ENCODE data around the gene LILRB3.
"Not testable (repeated sequence)": the region's sequence is repeated elsewhere in the genome, so short reads cannot be mapped to it uniquely, and the experiment has no call there.

Gene LILRB3

GRCh38 chr19:54191011-54191810, 31.6 kb downstream of the LILRB3 start, which contains the start of gene TSEN34:
TSEN34 (plus strand) TSS chr19:54191308; CDS start chr19:54191365, 57 bp downstream.
- in situ Hi-C loops (cut with MboI; ENCODE audit: low sequenced_read_pairs), result no loop called here

- in situ Hi-C loops (cut with MboI; ENCODE audit: low sequenced_read_pairs), result no loop called here
Measured at GRCh38 chr19:54190503-54191010, 32.2 kb downstream of the LILRB3 start.

GRCh38 chr19:54189735-54190502, 32.9 kb downstream of the LILRB3 start:
- in situ Hi-C loops (cut with MboI; ENCODE audit: low sequenced_read_pairs), result no loop called here

- in situ Hi-C loops (cut with MboI; ENCODE audit: low sequenced_read_pairs), result no loop called here
Measured at GRCh38 chr19:54189145-54189734, 33.6 kb downstream of the LILRB3 start, which contains the start of gene MBOAT7. MBOAT7 (minus strand) TSS chr19:54189580; CDS start chr19:54188508, 1,072 bp downstream.

- in situ Hi-C loops (cut with MboI; ENCODE audit: low sequenced_read_pairs), result no loop called here
Measured at GRCh38 chr19:54188215-54188871, 34.5 kb downstream of the LILRB3 start.

GRCh38 chr19:54186934-54187381, 35.8 kb downstream of the LILRB3 start:
- in situ Hi-C loops (cut with MboI; ENCODE audit: low sequenced_read_pairs), result no loop called here

- in situ Hi-C loops (cut with MboI; ENCODE audit: low sequenced_read_pairs), result no loop called here
Measured at GRCh38 chr19:54186351-54186750, 36.5 kb downstream of the LILRB3 start.

- in situ Hi-C loops (cut with MboI; ENCODE audit: low sequenced_read_pairs), result no loop called here
Measured at GRCh38 chr19:54183431-54183830, 39.4 kb downstream of the LILRB3 start.

- in situ Hi-C loops (cut with MboI; ENCODE audit: low sequenced_read_pairs), result not testable (repeated sequence)
Measured at GRCh38 chr19:54181894-54182293, 40.9 kb downstream of the LILRB3 start.

GRCh38 chr19:54180691-54181091, 42.1 kb downstream of the LILRB3 start:
- in situ Hi-C loops (cut with MboI; ENCODE audit: low sequenced_read_pairs), result no loop called here

- in situ Hi-C loops (cut with MboI; ENCODE audit: low sequenced_read_pairs), result no loop called here
Measured at GRCh38 chr19:54179921-54180461, 42.8 kb downstream of the LILRB3 start.

GRCh38 chr19:54179262-54179852, 43.5 kb downstream of the LILRB3 start:
- in situ Hi-C loops (cut with MboI; ENCODE audit: low sequenced_read_pairs), result no loop called here

- in situ Hi-C loops (cut with MboI; ENCODE audit: low sequenced_read_pairs), result no loop called here
Measured at GRCh38 chr19:54178581-54179261, 44.1 kb downstream of the LILRB3 start.

GRCh38 chr19:54173951-54174834, 48.6 kb downstream of the LILRB3 start:
- in situ Hi-C loops (cut with MboI; ENCODE audit: low sequenced_read_pairs), result no loop called here

- in situ Hi-C loops (cut with MboI; ENCODE audit: low sequenced_read_pairs), result no loop called here
Measured at GRCh38 chr19:54173359-54173699, 49.5 kb downstream of the LILRB3 start.

GRCh38 chr19:54172471-54173358, 50.1 kb downstream of the LILRB3 start, which contains the start of gene TMC4:
TMC4 (minus strand) TSS chr19:54173160; CDS start chr19:54173117, 43 bp downstream.
- in situ Hi-C loops (cut with MboI; ENCODE audit: low sequenced_read_pairs), result no loop called here

GRCh38 chr19:54171736-54172431, 50.9 kb downstream of the LILRB3 start:
- in situ Hi-C loops (cut with MboI; ENCODE audit: low sequenced_read_pairs), result not testable (repeated sequence)
